PC-3 (cell line): ENCODE data around the gene PRM3. TPM values are rescaled to one million over a fixed set of nuclear protein-coding genes. Genes with fewer than 3 reads are reported as not detected.

Experiments used
- ATAC-seq: fragments of 200-7000 bp; cut with Tn5 transposase; 2 replicates; pipeline ENCODE4 v1.9.1; 2020; ENCODE audit warnings: mild to moderate bottlenecking, moderate library complexity
- BruUV-seq: library from RNA; stranded (reverse); fragments of 400-500 nt; replicated peaks from 2 replicates; lab custom pipeline; 2021; lab: Mats Ljungman, UMichigan
- CTCF ChIA-PET: fragments of 300-600 bp; sonication (Branson Sonifier 250); formaldehyde crosslinking; loops from one replicate; lab custom pipeline; 2022; ENCODE audit warnings: antibody characterized with exemption; lab: Charles Lee
- POLR2A ChIA-PET: fragments of 300-600 bp; sonication (Branson Sonifier 250); formaldehyde crosslinking; loops from one replicate; lab custom pipeline; 2022; ENCODE audit warnings: antibody characterized with exemption; ENCODE audit not compliant: unreplicated experiment; lab: Charles Lee
- DNase-seq: peaks from one replicate; pipeline ENCODE4 v3.0.0-alpha.2; 2015
- H2AFZ ChIP-seq: fragments of 300-600 bp; sonication (generic); 2 replicates; pipeline ENCODE4 v1.6.0; 2016; ENCODE audit warnings: antibody characterized with exemption, low read length
- H3F3A ChIP-seq: fragments of 300-600 bp; sonication (generic); one replicate; pipeline ENCODE4 v1.6.0; 2017; ENCODE audit warnings: antibody characterized with exemption, low read length, control low read depth, mild to moderate bottlenecking; ENCODE audit not compliant: unreplicated experiment
- H3K27ac ChIP-seq: fragments of 300-600 bp; sonication (generic); 2 replicates; pipeline ENCODE4 v1.5.1; 2016; ENCODE audit warnings: mild to moderate bottlenecking, low read length
- H3K27me3 ChIP-seq: fragments of 300-600 bp; sonication (generic); 2 replicates; pipeline ENCODE4 v1.6.1; 2016; ENCODE audit warnings: low read length, mixed read lengths
- H3K36me3 ChIP-seq: fragments of 300-600 bp; sonication (generic); 2 replicates; pipeline ENCODE4 v1.6.1; 2016; ENCODE audit warnings: low read depth, mixed run types, low read length, mixed read lengths
- H3K4me1 ChIP-seq: fragments of 300-600 bp; sonication (generic); 2 replicates; pipeline ENCODE4 v1.5.1; 2016; ENCODE audit warnings: low read length; ENCODE audit not compliant: insufficient read depth
- H3K4me2 ChIP-seq: fragments of 300-600 bp; sonication (generic); 2 replicates; pipeline ENCODE4 v1.6.0; 2016; ENCODE audit warnings: low read length
- H3K4me3 ChIP-seq: fragments of 300-600 bp; sonication (generic); 2 replicates; pipeline ENCODE4 v1.5.1; 2016; ENCODE audit warnings: mild to moderate bottlenecking, low read length, mixed read lengths
- H3K79me2 ChIP-seq: fragments of 300-600 bp; sonication (generic); 2 replicates; pipeline ENCODE4 v1.6.1; 2017; ENCODE audit warnings: low read length, mixed read lengths
- H3K9ac ChIP-seq: fragments of 300-600 bp; sonication (generic); 2 replicates; pipeline ENCODE4 v1.6.0; 2016; ENCODE audit warnings: mild to moderate bottlenecking, low read length
- H3K9me2 ChIP-seq: fragments of 300-600 bp; sonication (generic); replicated peaks from 2 replicates; pipeline ENCODE4 v1.6.1; 2016; ENCODE audit warnings: mixed run types, low read length, mixed read lengths
- H3K9me3 ChIP-seq: fragments of 300-600 bp; sonication (generic); 2 replicates; pipeline ENCODE4 v1.6.1; 2016; ENCODE audit warnings: low read length, mixed read lengths
- H4K20me1 ChIP-seq: fragments of 300-600 bp; sonication (generic); 2 replicates; pipeline ENCODE4 v1.6.1; 2016; ENCODE audit warnings: low read length, mixed read lengths
- CTCF ChIP-seq: fragments of 300-600 bp; sonication (generic); conservative IDR thresholded peaks from 2 replicates; pipeline ENCODE4 v1.5.1; 2017; ENCODE audit warnings: antibody characterized with exemption, low read depth, mild to moderate bottlenecking, low read length
- EZH2 ChIP-seq: fragments of 300-600 bp; sonication (generic); IDR thresholded peaks from one replicate; pipeline ENCODE4 v1.6.1; 2017; ENCODE audit warnings: antibody characterized with exemption, mild to moderate bottlenecking, low read length; ENCODE audit not compliant: unreplicated experiment
- EZH2phosphoT487 ChIP-seq: fragments of 300-600 bp; sonication (generic); IDR thresholded peaks from 2 replicates; pipeline ENCODE4 v1.6.1; 2018; ENCODE audit warnings: mild to moderate bottlenecking, antibody characterized with exemption, low read length, borderline replicate concordance
- intact Hi-C: fragments of 100-400 bp; cut with micrococcal nuclease; formaldehyde crosslinking; loops from 2 replicates; pipeline ENCODE4 v1.9.0; 2023
- total RNA-seq: library from RNA; depleted of rRNA; stranded (reverse); fragments of >200 nt; gene quantifications from 2 replicates; pipeline ENCODE4 v1.2.3, GENCODE V29; 2014

The PRM3 gene
- total RNA-seq, 1 experiment from 2014 or later, result not detected

- ChIA-PET CTCF (no interaction called here), POLR2A (no interaction called here)
- Histone ChIP-seq H3K27me3 (no peaks in the 10 kb centered on the region), H2AFZ (no peak overlapping the region), H3K27ac (no peak overlapping the region), H4K20me1 (no peaks in the 10 kb centered on the region), H3K9me2 (no peaks in the 10 kb centered on the region), H3K4me3 (no peak overlapping the region), H3K9me3 (no peaks in the 10 kb centered on the region), H3K9ac (no peak overlapping the region), H3K36me3 (no peaks in the 10 kb centered on the region), H3K4me1 (no peaks in the 10 kb centered on the region), H3F3A (no peaks in the 10 kb centered on the region), H3K4me2 (no peak overlapping the region), H3K79me2 (no peaks in the 10 kb centered on the region)
- no peak for TF ChIP-seq EZH2phosphoT487
- TF ChIP-seq EZH2, result no peak
- TF ChIP-seq CTCF, result no peak
- no TSS peak for BruUV-seq
- no peak for DNase-seq
- no peak for ATAC-seq
- intact Hi-C loops, result no loop called here
These were observed 12.4 kb upstream of the PRM3 start for GRCh38 chr16:11285842-11286241.

GRCh38 chr16:11283820-11284248, 10.4 kb upstream of the PRM3 start:
- H2AFZ ChIP-seq, result no peak overlapping the region
- H3K9me2 ChIP-seq, result no peaks in the 10 kb centered on the region
- DNase-seq (no peak), ATAC-seq (no peak)
- no peak overlapping the region for H3K27ac ChIP-seq
- H4K20me1 ChIP-seq, result no peaks in the 10 kb centered on the region
- H3K9ac ChIP-seq, result no peak overlapping the region
- H3K36me3 ChIP-seq, result no peaks in the 10 kb centered on the region
- TF ChIP-seq EZH2 (no peak), CTCF (no peak), EZH2phosphoT487 (no peak)
- no peaks in the 10 kb centered on the region for H3K27me3 ChIP-seq
- intact Hi-C loops, result no loop called here
- H3K4me1 ChIP-seq, result no peaks in the 10 kb centered on the region
- H3K4me3 ChIP-seq, result no peak overlapping the region
- BruUV-seq, result no TSS peak
- POLR2A ChIA-PET, result no interaction called here
- H3K9me3 ChIP-seq, result no peaks in the 10 kb centered on the region
- H3K4me2 ChIP-seq, result no peak overlapping the region
- no peaks in the 10 kb centered on the region for H3K79me2 ChIP-seq
- CTCF ChIA-PET, result no interaction called here
- no peaks in the 10 kb centered on the region for H3F3A ChIP-seq

GRCh38 chr16:11280616-11281522, 7.4 kb upstream of the PRM3 start, which contains the start of gene PRM1:
PRM1 (minus strand) TSS chr16:11281330; CDS start chr16:11281238, 92 bp downstream.
- POLR2A ChIA-PET, result no interaction called here
- BruUV-seq, result no TSS peak

More at GRCh38 chr16:11280616-11281522, 7.4 kb upstream of the PRM3 start, which contains the start of gene PRM1:
- CTCF ChIA-PET, result no interaction called here
- no peaks in the 10 kb centered on the region for H3K9me3 ChIP-seq
- no peaks in the 10 kb centered on the region for H3K9me2 ChIP-seq
- H3K36me3 ChIP-seq, result no peaks in the 10 kb centered on the region
- no peak within 1 kb of the TSS for H3K4me3 ChIP-seq
- no peak within 1 kb of the TSS for H3K9ac ChIP-seq
- no peaks in the 10 kb centered on the region for H3K79me2 ChIP-seq
- H3K27ac ChIP-seq, result no peak within 1 kb of the TSS
- DNase-seq, result no peak
- ATAC-seq, result no peak
- H3K27me3 ChIP-seq, result no peaks in the 10 kb centered on the region
- TF ChIP-seq EZH2phosphoT487 (no peak), CTCF (no peak), EZH2 (no peak)
- no peak within 1 kb of the TSS for H2AFZ ChIP-seq
- intact Hi-C loops, result no loop called here
- H3K4me1 ChIP-seq, result no peaks in the 10 kb centered on the region
- H3K4me2 ChIP-seq, result no peak within 1 kb of the TSS
- no peaks in the 10 kb centered on the region for H4K20me1 ChIP-seq
- H3F3A ChIP-seq, result no peaks in the 10 kb centered on the region
